IMR-90 (cell line): ENCODE data around the gene TBCD. TPM values are rescaled to one million over a fixed set of nuclear protein-coding genes. Genes with fewer than 3 reads are reported as not detected.

ENCODE experiments used
- ATAC-seq: fragments of 200-7000 bp; cut with Tn5 transposase; 2 replicates; pipeline ENCODE4 v1.9.1; 2020; ENCODE audit warnings: low read depth, mild to moderate bottlenecking, moderate library complexity
- BruUV-seq: library from RNA; stranded (reverse); fragments of 400-500 nt; replicated peaks from 2 replicates; lab custom pipeline; 2021; lab: Mats Ljungman, UMichigan
- CTCF ChIA-PET: fragments of 300-600 bp; formaldehyde crosslinking; extraction: SDS; loops from one replicate; lab custom pipeline; 2021; ENCODE audit warnings: antibody characterized with exemption; lab: Yijun Ruan, JAX
- POLR2A ChIA-PET: fragments of 300-600 bp; sonication (Branson Sonifier 250); formaldehyde crosslinking; loops from one replicate; lab custom pipeline; 2022; ENCODE audit warnings: antibody characterized with exemption; ENCODE audit not compliant: unreplicated experiment; lab: Charles Lee
- DNase-seq: peaks from one replicate; pipeline ENCODE4 v3.0.0; 2013
- H2AFZ ChIP-seq: replicated peaks from 2 replicates; pipeline ENCODE3; 2013; ENCODE audit warnings: low read length, mild to moderate bottlenecking; ENCODE audit not compliant: poor library complexity
- H2AK5ac ChIP-seq: 2 replicates; pipeline ENCODE4 v1.6.1; 2013; ENCODE audit warnings: low read depth, low read length, inconsistent platforms
- H2AK9ac ChIP-seq: replicated peaks from 2 replicates; pipeline ENCODE3; 2013; ENCODE audit warnings: mild to moderate bottlenecking, low read depth, low read length, moderate library complexity; ENCODE audit not compliant: poor library complexity
- H2BK120ac ChIP-seq: 2 replicates; pipeline ENCODE4 v1.6.1; 2013; ENCODE audit warnings: low read depth, low read length, inconsistent platforms
- H2BK15ac ChIP-seq: 3 replicates; pipeline ENCODE4 v1.6.1; 2013; ENCODE audit warnings: low read depth, low read length, inconsistent platforms
- H2BK20ac ChIP-seq: 2 replicates; pipeline ENCODE4 v1.6.1; 2013; ENCODE audit warnings: low read depth, mild to moderate bottlenecking, inconsistent platforms, low read length, moderate library complexity
- H2BK5ac ChIP-seq: 2 replicates; pipeline ENCODE4 v1.6.1; 2013; ENCODE audit warnings: mild to moderate bottlenecking, low read depth, low read length, inconsistent platforms; ENCODE audit not compliant: poor library complexity, severe bottlenecking
- H3K14ac ChIP-seq: replicated peaks from 2 replicates; pipeline ENCODE4 v1.6.1; 2013; ENCODE audit warnings: low read depth, low read length, inconsistent platforms
- H3K18ac ChIP-seq: 2 replicates; pipeline ENCODE4 v1.6.1; 2013; ENCODE audit warnings: low read depth, low read length, control low read depth
- H3K23ac ChIP-seq: 2 replicates; pipeline ENCODE4 v1.6.1; 2013; ENCODE audit warnings: low read depth, low read length, inconsistent platforms
- H3K27ac ChIP-seq: 2 replicates; pipeline ENCODE4 v1.5.1; 2013; ENCODE audit warnings: mild to moderate bottlenecking, control low read depth, low read length; ENCODE audit not compliant: insufficient read depth
- H3K27me3 ChIP-seq: 2 replicates; pipeline ENCODE4 v1.6.1; 2013; ENCODE audit warnings: low read length; ENCODE audit not compliant: control insufficient read depth, insufficient read depth
- H3K36me3 ChIP-seq: 2 replicates; pipeline ENCODE4 v1.6.1; 2013; ENCODE audit warnings: low read length, mixed read lengths; ENCODE audit not compliant: control insufficient read depth, insufficient read depth
- H3K4ac ChIP-seq: 2 replicates; pipeline ENCODE4 v1.6.1; 2013; ENCODE audit warnings: low read depth, low read length, inconsistent platforms
- H3K4me1 ChIP-seq: 2 replicates; pipeline ENCODE4 v1.6.1; 2013; ENCODE audit warnings: low read length, mixed read lengths; ENCODE audit not compliant: control insufficient read depth, insufficient read depth
- H3K4me2 ChIP-seq: 2 replicates; pipeline ENCODE4 v1.6.1; 2013; ENCODE audit warnings: low read depth, mild to moderate bottlenecking, control low read depth, low read length, moderate library complexity
- H3K4me3 ChIP-seq: 2 replicates; pipeline ENCODE4 v1.5.1; 2013; ENCODE audit warnings: low read depth, mild to moderate bottlenecking, control low read depth, low read length, moderate library complexity; ENCODE audit not compliant: insufficient read depth
- H3K56ac ChIP-seq: 2 replicates; pipeline ENCODE4 v1.6.1; 2013; ENCODE audit warnings: low read length, inconsistent platforms; ENCODE audit not compliant: insufficient read depth; ENCODE audit errors: extremely low read depth
- H3K79me1 ChIP-seq, 2 experiments: 2 replicates each; pipeline ENCODE4 v1.6.1; 2013; ENCODE audit warnings: low read length in 2 of 2, inconsistent platforms in 1 of 2, low read depth in 1 of 2
- H3K9ac ChIP-seq: 2 replicates; pipeline ENCODE4 v1.6.1; 2013; ENCODE audit warnings: low read depth, low read length, control low read depth
- H3K9me1 ChIP-seq: 2 replicates; pipeline ENCODE4 v1.6.1; 2013; ENCODE audit warnings: low read length, inconsistent platforms; ENCODE audit not compliant: insufficient read depth
- H3K9me3 ChIP-seq: 2 replicates; pipeline ENCODE4 v1.6.1; 2013; ENCODE audit warnings: low read length; ENCODE audit not compliant: control insufficient read depth, insufficient read depth
- H4K20me1 ChIP-seq: 2 replicates; pipeline ENCODE4 v1.6.1; 2013; ENCODE audit warnings: low read length, inconsistent platforms; ENCODE audit not compliant: insufficient read depth
- H4K5ac ChIP-seq: 2 replicates; pipeline ENCODE4 v1.6.1; 2013; ENCODE audit warnings: mild to moderate bottlenecking, low read depth, low read length, control low read depth
- H4K8ac ChIP-seq, 2 experiments: 2 replicates each; pipeline ENCODE4 v1.6.1; 2013; ENCODE audit warnings: low read depth in 2 of 2, low read length in 2 of 2, control low read depth in 1 of 2, inconsistent platforms in 1 of 2
- H4K91ac ChIP-seq: 2 replicates; pipeline ENCODE4 v1.6.1; 2013; ENCODE audit warnings: low read depth, low read length, inconsistent platforms; ENCODE audit not compliant: insufficient read depth
- BHLHE40 ChIP-seq: fragments of 150-350 bp; IDR thresholded peaks from 2 replicates; pipeline ENCODE4 v1.6.1; 2016; ENCODE audit warnings: mild to moderate bottlenecking, low read depth, low read length
- CEBPB ChIP-seq: IDR thresholded peaks from 2 replicates; pipeline ENCODE4 v1.6.1; 2012; ENCODE audit warnings: low read depth, low read length, improper control_type of control experiment
- CHD1 ChIP-seq: IDR thresholded peaks from 2 replicates; pipeline ENCODE4 v1.6.1; 2012; ENCODE audit warnings: low read depth, low read length, improper control_type of control experiment
- CTCF ChIP-seq: conservative IDR thresholded peaks from 2 replicates; pipeline ENCODE4 v1.5.1; 2012; ENCODE audit warnings: mild to moderate bottlenecking, low read depth, low read length, improper control_type of control experiment
- FOS ChIP-seq: fragments of 150-350 bp; IDR thresholded peaks from 2 replicates; pipeline ENCODE4 v1.6.1; 2016; ENCODE audit warnings: low read depth, low read length
- MAFK ChIP-seq: IDR thresholded peaks from 2 replicates; pipeline ENCODE4 v1.6.1; 2012; ENCODE audit warnings: low read depth, low read length, improper control_type of control experiment
- MAZ ChIP-seq: IDR thresholded peaks from 2 replicates; pipeline ENCODE4 v1.6.1; 2012; ENCODE audit warnings: low read depth, mild to moderate bottlenecking, low read length, improper control_type of control experiment, moderate library complexity, borderline replicate concordance
- MXI1 ChIP-seq: IDR thresholded peaks from 2 replicates; pipeline ENCODE4 v1.6.1; 2012; ENCODE audit warnings: low read depth, mild to moderate bottlenecking, low read length, moderate library complexity, borderline replicate concordance
- NFE2L2 ChIP-seq: fragments of 150-350 bp; IDR thresholded peaks from 2 replicates; pipeline ENCODE4 v1.6.1; 2016; ENCODE audit warnings: low read depth, mild to moderate bottlenecking, low read length
- POLR2A ChIP-seq: IDR thresholded peaks from 2 replicates; pipeline ENCODE4 v1.6.1; 2012; ENCODE audit warnings: mild to moderate bottlenecking, low read depth, low read length
- RCOR1 ChIP-seq: IDR thresholded peaks from 2 replicates; pipeline ENCODE4 v1.6.1; 2012; ENCODE audit warnings: mild to moderate bottlenecking, low read length, improper control_type of control experiment; ENCODE audit not compliant: insufficient replicate concordance
- RFX5 ChIP-seq: IDR thresholded peaks from 2 replicates; pipeline ENCODE4 v1.8.0; 2012; ENCODE audit warnings: low read depth, mild to moderate bottlenecking, low read length, moderate library complexity
- WGBS, 2 experiments: methylation state at CpG; one replicate each; pipeline versions ENCODE4 v1.1.5 to v1.1.7; 2013; ENCODE audit warnings: missing lambda C conversion rate in 2 of 2; ENCODE audit not compliant: insufficient read length in 1 of 2; ENCODE audit errors: extremely low coverage in 2 of 2; 5-methylcytosine and 5-hydroxymethylcytosine counted together
- dilution Hi-C: fragments of 300-500 bp; cut with HindIII; formaldehyde crosslinking; loops from one replicate; pipeline ENCODE4 v1.14.3; 2018; ENCODE audit warnings: low sequenced_read_pairs; ENCODE audit not compliant: unreplicated experiment
- in situ Hi-C: fragments of 300-500 bp; cut with MboI; formaldehyde crosslinking; loops from 3 replicates; pipeline ENCODE4 v1.14.3; 2019; ENCODE audit warnings: low sequenced_read_pairs, inconsistent platforms, mixed read lengths
- intact Hi-C: fragments of 100-400 bp; cut with micrococcal nuclease; formaldehyde crosslinking; loops from 2 replicates; pipeline ENCODE4 v1.10.0; 2022
- polyA plus RNA-seq, 3 experiments: library from polyadenylated mRNA; depleted of rRNA; stranded (reverse); fragments of >200 nt; gene quantifications; 2 replicates each; pipeline ENCODE4 v1.2.3, GENCODE V29; 2012; ENCODE audit warnings: low replicate concordance in 1 of 3
- total RNA-seq: library from RNA; depleted of rRNA; stranded (reverse); fragments of >200 nt; gene quantifications from 2 replicates; pipeline ENCODE4 v1.2.3, GENCODE V29; 2012
- TF ChIP-seq, protein P1 (sequence below): fragments of 150-350 bp; IDR thresholded peaks from 2 replicates; pipeline ENCODE4 v1.6.1; 2017; ENCODE audit warnings: mild to moderate bottlenecking, antibody characterized with exemption, low read length, low read depth
- TF ChIP-seq, protein P2 (sequence below): fragments of 150-350 bp; IDR thresholded peaks from 2 replicates; pipeline ENCODE4 v1.6.1; 2016; ENCODE audit warnings: low read depth, mild to moderate bottlenecking, low read length, moderate library complexity, borderline replicate concordance

The TBCD gene
- total and polyA plus RNA-seq, 2 of the 4 experiments (the other 2 are of a cell fraction), result 21.9 to 54.5 TPM

DNA sequence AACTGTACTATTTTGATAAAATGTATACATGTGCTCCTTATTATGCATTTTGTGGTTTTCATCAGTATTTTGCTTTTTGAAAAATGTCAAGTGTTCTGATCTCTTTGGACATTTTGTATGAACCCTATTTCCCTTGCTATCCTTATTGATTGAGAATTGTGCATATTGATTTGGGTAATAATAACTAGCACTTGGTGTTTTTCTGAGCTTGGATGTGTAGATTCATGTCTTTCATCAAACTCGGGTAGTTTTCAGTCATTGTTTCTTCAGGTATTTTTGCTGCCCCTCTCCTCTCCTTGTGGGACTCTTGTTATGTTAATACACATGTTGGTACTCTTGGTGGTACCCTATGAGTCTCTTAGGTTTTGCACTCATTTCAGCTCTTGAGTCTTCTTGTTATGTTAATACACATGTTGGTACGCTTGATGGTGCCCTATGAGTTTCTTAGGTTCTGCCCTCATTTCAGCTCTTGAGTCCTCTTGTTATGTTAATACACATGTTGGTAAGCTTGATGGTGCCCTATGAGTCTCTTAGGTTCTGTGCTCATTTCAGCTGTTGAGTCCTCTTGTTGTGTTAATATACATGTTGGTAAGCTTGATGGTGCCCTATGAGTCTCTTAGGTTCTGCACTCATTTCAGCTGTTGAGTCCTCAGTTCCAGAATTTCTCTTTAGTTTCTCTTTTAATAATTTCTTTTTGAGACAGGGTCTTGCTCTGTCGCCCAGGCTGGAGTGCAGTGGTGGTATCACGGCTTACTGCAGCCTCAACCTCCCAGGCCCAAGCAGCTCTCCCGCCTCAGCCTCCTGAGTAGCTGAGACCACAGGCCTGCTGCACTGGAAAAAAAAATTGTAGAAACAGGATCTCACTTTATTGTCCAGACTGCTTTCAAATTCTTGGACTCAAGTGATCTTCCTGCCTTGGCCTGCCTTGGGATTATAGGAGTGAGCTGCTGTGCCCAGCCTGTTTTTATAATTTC is 68.7 kb downstream of the TBCD start:
- CTCF ChIA-PET, result interaction anchor here (1.2 kb wide), 1 partner anchor 14 kb away, joined by 3 read pairs; no protein-coding TSS in a partner anchor
- H3K4me1 ChIP-seq, result no peaks in the 10 kb centered on the region; the same call in 1 of the 2 replicates
- no peak overlapping the region for H4K5ac ChIP-seq
- dilution Hi-C loops, result no loop called here
- DNase-seq (no peak), ATAC-seq (no peak)
- H3K9me3 ChIP-seq, result peaks cover 14% of the 10 kb centered on the region
- H3K18ac ChIP-seq, result no peak overlapping the region
- no TSS peak for BruUV-seq
- H4K91ac ChIP-seq, result no peak overlapping the region
- POLR2A ChIA-PET, result no interaction called here
- peaks cover 6 to 30% of the 10 kb centered on the region in 2 experiments; a peak in 3 of 4 replicates for H3K79me1 ChIP-seq
- no CpG with 5 or more reads among the region's 5 CpGs for WGBS, 2 experiments
- H2AK5ac ChIP-seq, result no peak overlapping the region
- no peak overlapping the region for H2BK5ac ChIP-seq
- H3K27ac ChIP-seq, result no peak overlapping the region
- H3K56ac ChIP-seq, result no peak overlapping the region
- no peak overlapping the region for H2AFZ ChIP-seq
- no peak overlapping the region for H3K4me2 ChIP-seq
- H2BK120ac ChIP-seq, result no peak overlapping the region
- no peak overlapping the region for H3K23ac ChIP-seq
- H2BK20ac ChIP-seq, result no peak overlapping the region
- H4K20me1 ChIP-seq, result no peaks in the 10 kb centered on the region; the same call in 1 of the 2 replicates
- H3K9me1 ChIP-seq, result peaks cover 10% of the 10 kb centered on the region; the same call in 1 of the 2 replicates
- no peak overlapping the region for H3K4ac ChIP-seq
- H2BK15ac ChIP-seq, result no peak overlapping the region
- no peaks in the 10 kb centered on the region for H3K27me3 ChIP-seq
- peaks cover 17% of the 10 kb centered on the region for H3K36me3 ChIP-seq
- no peak overlapping the region for H2AK9ac ChIP-seq
- H3K4me3 ChIP-seq, result no peak overlapping the region
- H3K14ac ChIP-seq, result no peak overlapping the region
- H3K9ac ChIP-seq, result no peak overlapping the region
- in situ Hi-C loops, result no loop called here
- intact Hi-C loops, result no loop called here
- H4K8ac ChIP-seq, result no peak overlapping the region
- TF ChIP-seq CEBPB (no peak), MXI1 (no peak), BHLHE40 (no peak), NFE2L2 (no peak), RFX5 (no peak), CHD1 (no peak), RCOR1 (no peak), FOS (no peak), CTCF (no peak), MAFK (no peak), POLR2A (no peak), MAZ (no peak)
- TF ChIP-seq, protein P1, sequence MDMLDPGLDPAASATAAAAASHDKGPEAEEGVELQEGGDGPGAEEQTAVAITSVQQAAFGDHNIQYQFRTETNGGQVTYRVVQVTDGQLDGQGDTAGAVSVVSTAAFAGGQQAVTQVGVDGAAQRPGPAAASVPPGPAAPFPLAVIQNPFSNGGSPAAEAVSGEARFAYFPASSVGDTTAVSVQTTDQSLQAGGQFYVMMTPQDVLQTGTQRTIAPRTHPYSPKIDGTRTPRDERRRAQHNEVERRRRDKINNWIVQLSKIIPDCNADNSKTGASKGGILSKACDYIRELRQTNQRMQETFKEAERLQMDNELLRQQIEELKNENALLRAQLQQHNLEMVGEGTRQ, result no peak
- TF ChIP-seq, protein P2, sequence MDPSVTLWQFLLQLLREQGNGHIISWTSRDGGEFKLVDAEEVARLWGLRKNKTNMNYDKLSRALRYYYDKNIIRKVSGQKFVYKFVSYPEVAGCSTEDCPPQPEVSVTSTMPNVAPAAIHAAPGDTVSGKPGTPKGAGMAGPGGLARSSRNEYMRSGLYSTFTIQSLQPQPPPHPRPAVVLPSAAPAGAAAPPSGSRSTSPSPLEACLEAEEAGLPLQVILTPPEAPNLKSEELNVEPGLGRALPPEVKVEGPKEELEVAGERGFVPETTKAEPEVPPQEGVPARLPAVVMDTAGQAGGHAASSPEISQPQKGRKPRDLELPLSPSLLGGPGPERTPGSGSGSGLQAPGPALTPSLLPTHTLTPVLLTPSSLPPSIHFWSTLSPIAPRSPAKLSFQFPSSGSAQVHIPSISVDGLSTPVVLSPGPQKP, result no peak
